Stimulated activated CD8-positive, alpha-beta memory T cell treated with anti-CD3 and anti-CD28 coated beads, Interleukin-12 subunit alpha, Interleukin-12 subunit beta, amount 100 ng/mL, for 24 hours (primary cell): Measurements from ENCODE around the gene RPS15.
"Not testable (repeated sequence)": the region's sequence is repeated elsewhere in the genome, so short reads cannot be mapped to it uniquely, and the experiment has no call there.

ENCODE experiments used
- DNase-seq: peaks from one replicate; pipeline ENCODE4 v3.0.0-alpha.2; 2020; ENCODE audit errors: extremely low read depth

RPS15 gene

DNA sequence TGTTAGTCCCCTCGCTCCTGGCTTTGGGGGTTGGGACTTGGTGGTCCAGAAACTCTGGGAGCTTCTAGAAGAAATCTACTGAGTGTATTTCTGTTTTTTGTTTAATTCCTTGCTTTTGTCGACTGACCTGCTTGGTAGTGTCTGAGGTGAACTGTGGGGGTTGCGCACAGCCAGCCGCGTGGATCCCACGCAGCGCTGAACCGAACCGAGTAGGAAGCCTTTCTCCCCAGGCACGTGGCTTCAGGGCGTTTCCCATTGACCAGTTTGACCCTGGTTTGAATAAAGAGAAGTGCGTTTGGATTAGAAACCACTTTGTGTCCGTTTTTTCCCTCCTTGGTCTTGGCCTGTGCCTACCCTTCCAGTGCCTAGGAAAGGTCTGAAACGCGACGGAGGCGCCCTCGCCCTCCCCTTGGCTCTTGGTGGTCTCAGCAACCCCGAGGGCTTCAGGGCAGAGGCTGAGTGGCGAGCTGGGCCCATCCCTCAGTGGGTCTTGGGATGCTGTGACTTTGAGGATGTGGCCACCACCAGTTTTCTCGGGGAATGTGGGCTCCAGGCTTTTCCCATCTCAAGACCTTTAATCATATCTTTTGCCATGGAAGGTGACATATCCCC, 2.7 kb upstream of the RPS15 start:
- DNase-seq = no peak

DNA sequence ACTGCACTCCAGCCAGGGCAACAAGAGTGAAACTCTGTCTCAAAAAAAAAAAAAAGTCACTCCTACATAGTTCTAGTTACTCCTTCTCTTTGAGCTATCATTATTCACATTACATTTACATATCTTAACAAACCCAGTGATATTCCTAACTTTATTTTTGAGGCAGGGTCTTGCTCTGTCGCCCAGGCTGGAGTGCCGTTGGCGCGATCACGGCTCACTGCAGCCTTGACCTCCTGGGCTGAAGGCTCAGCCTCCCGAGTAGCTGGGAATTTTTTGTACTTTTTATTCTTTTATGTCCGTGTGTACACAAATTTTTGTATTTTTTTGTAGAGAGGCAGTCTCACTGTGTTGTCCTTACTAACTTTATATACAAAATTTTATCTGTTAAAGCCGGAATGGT, 587 bp upstream of the RPS15 start:
- no peak for DNase-seq

DNA sequence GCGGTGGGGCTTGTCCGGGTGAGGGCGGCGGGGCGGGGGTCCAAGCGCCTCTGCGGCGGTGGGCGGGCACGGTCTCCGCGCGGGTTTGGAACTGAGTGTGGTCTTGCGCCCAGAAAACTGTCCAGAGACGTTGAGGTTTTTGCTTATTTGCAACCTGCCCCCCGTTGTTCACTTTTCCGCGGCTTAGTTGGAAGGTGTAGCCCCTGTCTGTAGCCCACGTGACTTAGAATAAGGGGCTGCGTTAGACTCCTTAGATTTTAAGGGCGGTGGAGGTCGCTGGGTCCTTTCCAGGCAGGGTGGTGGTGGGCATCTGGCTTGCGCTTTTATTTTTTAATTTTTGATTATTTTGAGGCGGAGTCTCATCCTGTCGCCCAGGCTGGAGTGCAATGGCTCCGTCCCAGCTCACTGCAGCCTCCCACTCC, 748 bp downstream of the RPS15 start:
- no peak for DNase-seq

DNA sequence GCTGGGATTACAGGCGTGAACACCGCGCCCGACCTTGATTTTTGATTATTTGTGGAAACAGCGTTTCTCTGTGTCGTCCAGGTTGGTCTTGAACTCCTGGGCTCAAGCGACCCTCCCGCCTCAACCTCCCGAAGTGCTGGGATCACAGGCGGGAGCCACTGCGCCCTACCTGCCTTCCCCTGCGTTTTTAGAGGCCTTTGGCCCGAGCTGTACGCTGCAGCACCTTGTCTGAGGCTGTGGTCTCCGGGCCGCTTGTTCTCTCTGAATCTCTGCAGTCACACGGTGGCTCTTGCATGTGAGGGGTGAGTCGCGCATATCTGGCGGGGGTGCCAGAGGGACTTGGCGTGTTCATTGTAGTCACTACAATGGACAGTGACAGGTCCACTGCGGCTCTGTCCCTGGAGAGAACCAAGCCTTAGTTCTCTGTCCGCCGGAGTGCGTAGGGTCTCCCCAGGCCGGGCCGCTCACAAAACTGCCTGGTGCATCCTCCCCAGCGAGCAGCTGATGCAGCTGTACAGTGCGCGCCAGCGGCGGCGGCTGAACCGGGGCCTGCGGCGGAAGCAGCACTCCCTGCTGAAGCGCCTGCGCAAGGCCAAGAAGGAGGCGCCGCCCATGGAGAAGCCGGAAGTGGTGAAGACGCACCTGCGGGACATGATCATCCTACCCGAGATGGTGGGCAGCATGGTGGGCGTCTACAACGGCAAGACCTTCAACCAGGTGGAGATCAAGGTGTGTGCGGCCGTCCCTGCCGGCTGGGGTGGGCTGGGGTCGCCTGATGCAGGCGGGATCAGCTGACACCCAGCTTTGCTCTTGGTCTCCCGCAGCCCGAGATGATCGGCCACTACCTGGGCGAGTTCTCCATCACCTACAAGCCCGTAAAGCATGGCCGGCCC, 1.6 kb downstream of the RPS15 start:
- not testable (repeated sequence) for DNase-seq

DNA sequence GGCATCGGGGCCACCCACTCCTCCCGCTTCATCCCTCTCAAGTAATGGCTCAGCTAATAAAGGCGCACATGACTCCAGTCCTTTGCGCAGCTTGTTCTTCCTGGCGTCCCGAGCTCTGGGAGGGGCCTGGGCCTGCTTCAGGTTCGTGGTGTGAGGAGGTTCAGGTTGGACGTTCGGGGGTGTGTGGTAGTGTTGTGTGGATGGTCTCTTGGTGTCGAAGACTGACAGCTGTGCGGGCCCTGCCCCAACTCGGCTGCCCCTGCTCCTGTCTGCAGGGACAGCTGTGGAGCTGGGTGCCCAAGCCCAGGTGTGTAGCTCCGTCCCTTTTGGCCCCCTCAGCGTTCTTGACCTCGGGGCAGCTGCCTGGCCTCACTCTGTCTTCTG, 2.2 kb downstream of the RPS15 start:
- no peak for DNase-seq

DNA sequence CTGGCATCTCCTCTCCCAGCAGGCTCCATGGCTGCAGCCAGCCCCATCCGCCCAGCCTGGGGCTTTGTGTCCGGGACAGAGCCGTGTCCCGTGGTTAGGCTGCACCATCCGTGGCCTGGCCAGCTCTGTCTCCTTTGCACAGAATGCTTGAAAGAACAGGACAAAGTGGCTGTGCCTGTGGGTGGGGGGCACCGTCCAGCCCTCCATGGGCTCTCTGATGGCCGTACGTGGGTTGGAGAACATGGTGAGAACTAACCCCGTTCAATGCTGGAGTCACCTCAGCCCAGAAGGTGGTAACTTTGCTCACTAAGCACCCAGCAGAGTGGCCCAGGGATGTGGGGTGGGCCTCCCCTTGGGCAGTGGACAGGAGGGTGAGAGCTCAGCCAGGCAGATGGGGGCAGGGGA, 2.8 kb downstream of the RPS15 start:
- no peak for DNase-seq

DNA sequence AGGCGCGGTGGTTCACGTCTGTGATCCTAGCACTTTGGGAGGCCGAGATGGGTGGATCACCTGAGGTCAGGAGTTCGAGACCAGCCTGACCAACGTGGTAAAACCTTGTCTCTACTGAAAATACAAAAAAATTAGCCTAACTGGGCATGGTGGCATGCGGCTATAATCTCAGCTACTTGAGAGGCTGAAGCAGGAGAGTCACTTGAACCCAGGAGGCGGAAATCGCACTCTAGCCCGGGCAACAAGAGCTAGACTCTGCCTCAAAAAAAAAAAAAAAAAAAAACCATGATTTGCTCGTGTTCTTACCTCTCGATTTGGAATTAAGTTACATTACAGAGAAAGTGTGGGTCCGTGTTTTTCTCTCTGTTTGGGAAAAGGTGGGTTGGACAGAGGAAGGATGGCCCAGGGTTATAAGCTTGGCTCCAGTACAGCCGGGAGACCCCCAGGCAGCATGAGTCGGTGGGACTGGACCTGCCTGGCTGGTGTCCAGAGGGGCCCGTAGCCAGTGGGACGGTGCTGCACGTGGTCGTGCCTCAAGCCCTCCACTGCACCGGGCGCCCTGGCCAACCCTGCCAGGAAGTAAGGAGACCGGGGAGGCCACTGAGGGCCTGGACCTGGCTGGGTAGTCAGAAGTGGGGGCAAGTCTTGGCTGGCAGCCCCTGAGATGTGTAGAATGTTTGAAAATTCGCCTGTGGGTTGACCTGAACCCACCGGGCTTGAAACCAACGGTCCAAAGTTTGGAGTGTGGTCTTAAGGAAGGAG, 3.7 kb downstream of the RPS15 start:
- no peak for DNase-seq

DNA sequence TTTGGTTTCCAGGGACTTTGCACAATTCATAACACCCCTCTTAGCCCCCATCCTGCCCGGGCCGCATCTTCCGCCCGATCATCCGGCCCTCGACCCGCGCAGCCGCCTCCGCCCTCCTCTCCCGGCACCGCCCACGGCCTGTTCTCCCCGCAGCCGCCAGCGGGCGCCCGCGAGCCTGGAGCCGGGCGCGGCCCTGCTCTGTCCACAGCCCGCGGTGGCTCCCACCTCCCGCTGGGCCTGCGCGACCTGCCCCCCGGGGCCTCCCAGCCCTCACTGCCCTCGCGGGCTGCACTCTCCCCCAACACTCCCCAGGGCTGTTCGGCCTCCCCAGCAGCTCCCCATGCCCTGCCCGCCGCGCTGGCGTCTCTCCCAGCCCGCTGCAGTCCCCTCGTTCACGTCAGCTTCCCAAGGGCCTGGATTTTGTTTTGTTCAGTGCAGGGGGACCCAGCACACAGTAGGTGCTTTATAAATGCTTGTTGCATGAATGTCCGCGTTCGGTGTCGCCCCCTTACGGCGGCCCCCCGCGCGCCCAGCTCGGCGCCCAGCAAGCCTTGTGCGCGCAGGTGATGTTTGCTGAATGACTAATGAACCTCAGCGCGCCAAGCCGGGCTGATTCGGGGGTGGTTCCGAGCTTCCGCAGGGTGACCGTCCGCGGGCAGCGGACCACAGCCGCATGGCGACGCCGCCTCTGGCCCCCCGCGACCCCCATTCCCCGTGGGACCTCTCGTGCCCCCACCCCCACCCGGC, 7.2 kb downstream of the RPS15 start:
- peak; percentile 46 for DNase-seq

DNA sequence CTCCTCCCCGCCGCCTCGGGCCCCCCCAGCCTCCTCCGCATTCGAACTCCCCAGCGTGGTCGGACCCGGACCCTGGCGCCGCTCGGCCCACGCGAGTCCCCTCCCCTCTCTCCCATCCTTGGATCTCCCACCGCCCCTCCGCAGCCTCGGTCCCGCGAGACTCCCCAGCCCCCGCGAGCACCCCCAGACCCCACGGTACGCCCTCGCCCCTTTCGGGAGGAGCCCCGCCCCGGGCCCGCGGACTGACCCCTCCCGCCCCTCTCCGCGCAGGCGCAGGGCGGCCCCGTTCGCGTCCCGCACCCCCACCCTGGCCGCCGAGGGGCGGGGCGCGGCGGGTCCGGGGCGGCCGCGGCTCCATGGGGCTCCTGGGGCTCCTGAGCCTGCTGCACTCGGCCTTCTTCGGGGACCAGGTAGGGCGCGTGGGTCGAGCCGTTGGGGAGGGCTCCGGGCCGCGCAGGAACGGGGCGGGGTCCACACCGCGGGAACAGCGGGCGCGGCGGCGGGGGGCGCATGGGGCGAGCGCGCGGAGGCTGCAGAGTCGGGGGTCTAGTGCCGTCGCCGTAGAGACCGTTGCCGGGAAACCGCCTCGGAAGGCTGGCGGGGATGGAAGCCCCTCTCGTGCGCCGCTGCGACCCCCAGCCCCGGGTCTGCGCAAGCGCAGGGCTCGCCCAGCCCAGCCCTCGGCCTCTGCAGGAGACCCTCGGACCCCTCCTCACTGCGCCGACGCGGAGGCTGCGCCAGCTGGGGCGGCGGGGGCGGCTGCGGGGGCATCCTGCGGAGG, 7.9 kb downstream of the RPS15 start:
- no peak for DNase-seq

DNA sequence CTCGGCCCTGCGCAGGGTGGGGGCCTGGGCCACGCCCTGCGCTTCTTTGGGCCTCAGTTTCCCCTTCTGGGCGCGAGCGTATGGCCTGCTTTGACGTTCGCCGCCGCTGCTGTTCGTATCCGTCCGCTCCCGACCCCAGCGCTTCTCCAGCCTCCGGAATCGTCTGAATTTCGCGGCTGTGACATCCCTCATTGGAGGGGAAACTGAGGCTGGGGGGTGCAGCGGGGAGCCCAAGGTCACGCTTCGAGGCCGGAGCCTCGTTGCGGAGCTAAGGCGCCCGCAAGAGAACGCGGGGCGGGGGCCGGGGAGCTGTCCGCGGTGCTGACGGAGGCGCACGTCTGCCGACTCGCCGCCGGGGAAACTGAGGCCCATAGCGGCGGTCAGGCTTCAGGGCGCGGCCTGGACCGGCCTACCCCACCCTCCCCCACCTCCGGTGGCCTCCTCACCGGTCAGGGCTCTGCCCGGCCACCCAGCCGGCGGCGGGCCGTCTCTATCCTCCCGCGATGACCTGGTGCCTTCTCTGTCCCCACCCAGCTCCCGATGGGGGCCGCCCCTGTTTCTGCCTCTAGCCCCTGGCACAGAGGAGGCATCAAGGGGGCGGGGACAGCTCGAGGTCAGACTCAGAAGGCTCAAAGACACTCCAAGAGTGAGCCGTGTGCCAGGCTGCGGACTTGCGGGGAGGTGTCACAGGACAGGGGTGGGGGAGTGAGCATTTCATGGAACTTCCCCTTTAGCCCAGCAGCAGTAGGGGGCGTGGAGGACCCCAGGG, 8.7 kb downstream of the RPS15 start:
- no peak for DNase-seq

DNA sequence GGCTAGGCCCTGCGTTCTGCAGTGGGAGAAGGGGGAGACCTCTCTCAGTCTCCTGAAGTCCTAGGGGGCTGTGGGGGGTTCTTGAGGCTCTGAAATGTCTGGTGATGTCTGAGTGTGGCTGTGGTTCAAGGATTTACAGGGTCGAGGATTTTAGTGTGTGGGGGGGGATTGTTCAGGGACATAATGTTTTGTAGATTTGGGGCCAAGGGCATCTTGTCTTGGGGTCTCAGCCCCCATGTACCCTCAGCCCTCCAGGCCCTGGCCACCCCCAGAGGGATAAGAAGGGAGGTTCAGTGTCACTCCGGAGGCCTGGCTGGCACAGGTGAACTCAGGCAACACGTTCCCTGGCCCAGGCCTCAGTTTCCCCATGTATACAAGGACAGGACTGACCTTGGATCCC, 9.3 kb downstream of the RPS15 start:
- DNase-seq = no peak

DNA sequence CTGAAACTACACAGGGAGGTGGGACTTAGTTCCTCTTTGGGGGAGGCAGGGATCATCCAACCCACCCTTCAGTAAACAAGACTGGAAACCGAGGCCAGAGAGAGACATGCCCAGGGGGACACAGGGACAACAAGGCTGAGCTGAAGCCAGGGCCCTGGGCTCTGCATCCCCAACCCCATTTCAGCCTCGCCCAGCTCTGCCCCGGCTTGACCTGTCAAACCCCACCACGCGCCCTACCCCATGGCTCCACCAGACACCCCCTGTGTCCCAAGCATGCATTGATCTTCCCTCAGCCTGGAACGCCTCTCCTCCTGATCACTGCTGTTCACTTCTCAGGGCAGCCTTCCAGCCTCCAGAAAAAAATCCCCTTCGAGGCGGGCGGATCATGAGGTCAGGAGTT, 9.7 kb downstream of the RPS15 start:
- no peak for DNase-seq

DNA sequence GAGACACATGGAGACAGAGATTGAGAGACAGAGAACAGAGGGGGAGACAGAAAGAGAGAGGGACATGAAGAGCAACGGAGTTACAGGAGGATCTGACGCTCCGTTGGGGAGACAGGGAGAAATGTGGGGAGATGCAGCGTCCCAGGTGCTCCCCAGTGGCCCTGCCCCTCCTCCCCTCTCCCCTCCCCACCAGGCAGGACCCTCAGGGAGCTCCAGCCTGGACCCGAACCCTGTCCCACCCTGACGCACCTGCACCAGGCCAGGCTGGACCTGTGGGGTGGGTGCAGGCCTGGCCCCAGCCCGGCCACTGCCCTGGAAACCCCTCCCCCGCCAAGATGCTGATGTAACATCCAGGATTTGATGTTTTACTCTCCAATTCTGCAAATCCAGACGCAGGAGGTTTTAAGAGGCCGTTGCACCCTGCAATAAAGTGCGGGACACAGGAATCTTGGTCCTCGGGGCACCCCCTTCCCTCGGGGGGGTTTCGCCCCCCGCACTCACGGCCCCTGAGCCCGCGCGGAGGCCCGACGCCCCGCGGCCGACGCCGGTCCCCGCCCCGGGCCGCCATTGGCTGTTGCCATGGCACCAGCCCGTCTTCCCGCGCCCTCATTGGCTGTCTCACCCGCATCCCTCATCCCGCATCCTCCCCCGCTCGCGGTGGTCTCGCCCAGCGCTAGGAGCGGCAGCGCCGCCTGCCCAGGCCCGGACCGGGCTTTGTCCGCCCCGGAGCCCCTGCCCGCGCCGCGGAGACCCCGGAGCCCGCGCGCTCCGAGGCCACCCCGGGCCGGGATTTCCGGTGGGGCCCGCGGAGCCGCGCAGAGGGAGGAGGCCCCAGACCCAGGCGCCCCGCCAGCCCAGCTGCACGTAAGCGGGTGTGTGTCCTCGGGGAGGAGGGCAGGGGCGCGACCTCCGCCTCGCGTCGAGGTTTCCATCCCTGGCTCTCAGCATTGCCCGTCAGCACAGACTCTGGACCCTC, 11.6 kb downstream of the RPS15 start, which contains the start of gene APC2:
Gene APC2, plus strand, starts transcription at position 655 of the 976 bp plus-strand sequence. CDS start 2,881 bp downstream, outside the sequence.
- no peak for DNase-seq

DNA sequence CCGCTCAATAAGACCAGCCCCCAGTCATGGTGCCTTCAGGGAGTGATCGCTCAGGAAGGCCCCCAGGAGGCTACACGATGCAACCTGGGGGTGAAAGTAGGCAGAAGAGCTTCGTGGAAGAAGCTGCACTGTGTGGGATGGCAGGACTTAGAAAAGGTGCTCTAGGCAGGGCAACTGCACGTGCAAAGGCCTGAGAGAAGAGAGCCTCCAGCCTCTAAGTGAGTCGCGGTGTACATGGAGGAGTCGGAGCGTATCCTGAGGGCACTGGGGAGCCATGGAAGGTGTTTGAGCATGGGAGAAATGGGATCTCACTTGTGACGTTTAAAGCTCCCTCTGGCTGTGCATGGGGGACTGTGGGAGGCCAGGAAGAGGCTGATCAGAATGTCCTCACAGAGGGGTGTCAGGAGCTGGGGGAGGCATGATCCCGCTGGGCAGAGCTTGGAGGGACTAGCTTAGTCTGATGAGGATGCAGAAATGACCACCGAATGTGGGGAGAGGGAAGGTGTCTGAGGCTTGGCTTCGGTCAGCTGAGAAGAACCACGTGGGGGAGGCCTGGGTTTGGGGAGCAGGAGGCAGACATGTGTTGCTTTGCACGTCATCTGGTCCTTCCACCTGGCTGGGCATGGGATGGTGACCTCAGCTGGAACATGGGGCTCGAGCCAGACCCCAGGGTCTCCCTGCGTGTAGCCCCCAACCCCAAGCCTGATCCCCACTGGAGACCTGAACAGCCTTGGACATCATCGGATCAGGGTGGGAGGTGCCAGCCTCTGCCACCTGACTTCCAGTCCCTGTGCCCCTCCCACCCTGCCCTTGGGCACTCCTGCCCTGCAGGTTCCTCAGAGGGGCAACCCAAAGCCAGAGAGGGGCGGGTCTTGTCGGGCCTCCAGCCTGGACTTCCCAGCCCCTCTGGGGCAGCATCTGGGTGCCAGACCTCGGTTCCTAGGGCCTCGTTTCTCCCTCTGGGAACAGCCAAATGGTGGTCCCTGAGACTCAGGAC, 12.8 kb downstream of the RPS15 start:
- no peak for DNase-seq

DNA sequence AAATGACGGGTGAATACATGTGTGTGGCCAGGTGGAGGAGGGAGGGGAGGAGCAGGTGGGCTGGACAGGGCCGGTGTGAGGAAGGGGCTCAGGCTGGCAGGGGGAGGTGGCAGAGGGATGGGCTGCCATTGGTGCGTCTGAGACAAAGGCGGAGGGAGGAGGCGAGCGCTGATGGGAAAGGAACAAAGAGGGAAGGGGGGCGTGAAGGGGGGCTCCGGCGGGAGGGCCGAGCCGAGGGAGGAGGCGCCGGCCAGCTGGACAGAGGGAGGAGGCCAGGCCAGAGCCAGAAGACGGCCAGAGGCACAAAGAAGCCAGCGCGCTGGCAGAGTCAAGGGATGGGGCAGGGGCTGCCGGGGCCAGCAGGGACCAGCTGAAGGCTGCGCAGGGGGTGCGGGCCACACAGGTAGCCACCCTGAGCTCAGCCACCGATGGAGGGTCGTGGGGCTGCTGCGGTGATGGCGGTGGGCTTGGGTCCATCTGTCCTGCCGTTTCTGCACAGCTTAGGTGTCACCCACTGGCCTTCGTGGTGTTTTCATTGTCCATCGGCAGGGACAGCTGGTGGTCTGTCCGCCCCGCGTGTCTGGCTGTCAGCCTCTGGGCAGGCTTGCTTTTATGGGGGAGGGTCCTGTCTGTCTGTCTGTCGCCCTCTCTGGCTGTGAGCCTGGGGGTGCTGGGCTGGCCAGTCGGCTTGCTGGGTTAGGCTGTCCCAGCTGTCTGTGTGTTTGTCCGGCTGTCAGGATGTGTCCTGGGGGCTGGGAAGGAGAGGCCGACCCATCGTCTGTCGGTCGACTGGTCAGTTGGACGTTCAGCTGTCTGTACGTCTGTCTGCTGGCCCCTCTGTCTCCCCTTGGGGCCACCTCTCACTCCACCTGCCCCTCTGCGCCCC, 14.0 kb downstream of the RPS15 start:
- DNase-seq = no peak

DNA sequence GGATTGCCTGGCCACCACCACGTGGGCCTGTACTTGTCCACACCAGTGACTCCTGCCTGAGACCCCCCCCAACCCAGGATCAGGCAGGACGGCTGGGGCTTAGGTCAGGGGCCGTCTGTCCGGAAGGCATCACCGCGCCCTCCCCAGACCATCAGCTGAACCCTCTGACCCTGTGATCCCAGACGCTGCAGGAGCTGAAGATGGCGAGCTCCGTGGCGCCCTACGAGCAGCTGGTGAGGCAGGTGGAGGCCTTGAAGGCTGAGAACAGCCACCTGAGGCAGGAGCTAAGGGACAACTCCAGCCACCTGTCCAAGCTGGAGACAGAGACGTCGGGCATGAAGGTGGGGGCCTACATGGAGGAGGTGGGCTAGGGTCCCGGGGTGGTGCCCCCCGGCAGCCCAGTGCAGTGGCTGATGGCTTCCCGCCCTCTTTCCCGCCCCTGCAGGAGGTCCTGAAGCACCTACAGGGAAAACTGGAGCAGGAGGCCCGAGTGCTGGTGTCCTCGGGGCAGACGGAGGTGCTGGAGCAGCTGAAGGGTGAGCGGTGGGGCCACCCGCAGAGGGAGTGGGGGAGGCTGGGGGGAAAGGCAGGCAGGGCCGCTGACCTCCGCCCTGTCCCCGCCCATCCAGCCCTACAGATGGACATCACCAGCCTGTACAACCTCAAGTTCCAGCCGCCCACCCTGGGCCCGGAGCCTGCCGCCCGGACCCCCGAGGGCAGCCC, 14.8 kb downstream of the RPS15 start:
- DNase-seq = no peak
